ENCODE data around the gene FBXW8.

FBXW8 gene

DNA sequence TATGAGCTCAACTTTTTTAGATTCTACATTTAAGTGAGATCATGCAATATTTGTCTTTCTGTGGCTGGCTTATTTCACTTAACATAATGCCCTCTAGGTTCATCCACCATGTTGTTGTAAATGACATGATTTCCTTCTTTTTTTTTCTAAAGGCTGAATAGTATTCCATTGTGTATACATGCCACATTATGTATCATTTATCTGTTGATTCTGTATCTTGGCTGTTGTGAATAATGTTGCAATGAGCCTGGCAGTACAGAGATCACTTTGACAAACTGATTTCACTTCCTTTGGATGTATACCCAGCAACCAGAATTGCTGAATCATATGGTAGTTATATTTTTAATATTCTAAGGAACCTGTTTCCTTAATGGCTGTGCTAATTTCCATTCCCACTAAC lies 19.1 kb downstream of the FBXW8 start:
- TF ChIP-seq EZH2phosphoT487 (IDR thresholded peaks at IDR 0.05; ENCODE audit: low read length) (no peak), EZH2 (optimal IDR thresholded peaks at IDR 0.05; ENCODE audit: low read depth, low read length) (no peak)
- TF ChIP-seq, protein P1, sequence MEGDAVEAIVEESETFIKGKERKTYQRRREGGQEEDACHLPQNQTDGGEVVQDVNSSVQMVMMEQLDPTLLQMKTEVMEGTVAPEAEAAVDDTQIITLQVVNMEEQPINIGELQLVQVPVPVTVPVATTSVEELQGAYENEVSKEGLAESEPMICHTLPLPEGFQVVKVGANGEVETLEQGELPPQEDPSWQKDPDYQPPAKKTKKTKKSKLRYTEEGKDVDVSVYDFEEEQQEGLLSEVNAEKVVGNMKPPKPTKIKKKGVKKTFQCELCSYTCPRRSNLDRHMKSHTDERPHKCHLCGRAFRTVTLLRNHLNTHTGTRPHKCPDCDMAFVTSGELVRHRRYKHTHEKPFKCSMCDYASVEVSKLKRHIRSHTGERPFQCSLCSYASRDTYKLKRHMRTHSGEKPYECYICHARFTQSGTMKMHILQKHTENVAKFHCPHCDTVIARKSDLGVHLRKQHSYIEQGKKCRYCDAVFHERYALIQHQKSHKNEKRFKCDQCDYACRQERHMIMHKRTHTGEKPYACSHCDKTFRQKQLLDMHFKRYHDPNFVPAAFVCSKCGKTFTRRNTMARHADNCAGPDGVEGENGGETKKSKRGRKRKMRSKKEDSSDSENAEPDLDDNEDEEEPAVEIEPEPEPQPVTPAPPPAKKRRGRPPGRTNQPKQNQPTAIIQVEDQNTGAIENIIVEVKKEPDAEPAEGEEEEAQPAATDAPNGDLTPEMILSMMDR (IDR thresholded peaks at IDR 0.05; ENCODE audit: low read length): no peak
- H3F3A ChIP-seq (ENCODE audit: insufficient read depth, low read length): peaks cover 3% of the 10 kb centered on the region
- no peak overlapping the region for H2AFZ ChIP-seq (ENCODE audit: low read length)
- H3K4me1 ChIP-seq (ENCODE audit: low read length): peaks cover 15% of the 10 kb centered on the region
- H3K27ac ChIP-seq (ENCODE audit: low read length): no peak overlapping the region
- no peak overlapping the region for H3K9ac ChIP-seq (ENCODE audit: low read length)
- DNase-seq: no peak
- no peaks in the 10 kb centered on the region for H3K36me3 ChIP-seq (replicated peaks; ENCODE audit: insufficient read depth, low read length)
- no peaks in the 10 kb centered on the region for H3K9me3 ChIP-seq (replicated peaks; ENCODE audit: insufficient read depth, low read length)
- H3K27me3 ChIP-seq (replicated peaks; ENCODE audit: insufficient read depth, low read length): no peaks in the 10 kb centered on the region
- no peak overlapping the region for H3K4me3 ChIP-seq (ENCODE audit: low read length)
- H3K4me2 ChIP-seq (ENCODE audit: low read depth, low read length): no peak overlapping the region
- H3K79me2 ChIP-seq (ENCODE audit: low read length): peaks cover 10% of the 10 kb centered on the region
- no peaks in the 10 kb centered on the region for H3K9me2 ChIP-seq (replicated peaks; ENCODE audit: insufficient read depth, low read length)
- H4K20me1 ChIP-seq (ENCODE audit: insufficient read depth, low read length): no peaks in the 10 kb centered on the region

DNA sequence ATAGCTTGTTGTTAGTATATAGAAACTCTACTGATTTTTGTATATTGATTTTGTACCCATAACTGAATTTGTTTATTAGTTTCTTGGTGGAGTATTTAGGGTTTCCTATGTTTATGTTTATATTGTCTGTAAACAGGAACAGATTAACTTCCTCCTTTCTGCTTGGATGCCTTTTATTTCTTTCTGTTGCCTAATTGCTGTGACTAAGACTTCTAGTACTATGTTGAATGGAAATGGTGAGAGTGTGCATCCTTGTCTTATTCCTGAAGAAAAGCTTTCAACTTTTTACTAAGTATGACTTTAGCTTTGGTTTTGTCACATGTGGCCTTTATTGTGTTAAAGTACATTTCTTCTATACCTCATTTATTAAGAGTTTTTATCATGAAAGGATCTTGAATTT lies 20.9 kb downstream of the FBXW8 start:
- Histone ChIP-seq H3K36me3 (replicated peaks; ENCODE audit: insufficient read depth, low read length) (no peaks in the 10 kb centered on the region), H3K79me2 (ENCODE audit: low read length) (no peaks in the 10 kb centered on the region), H2AFZ (ENCODE audit: low read length) (no peak overlapping the region), H3K4me3 (ENCODE audit: low read length) (no peak overlapping the region), H3K9me3 (replicated peaks; ENCODE audit: insufficient read depth, low read length) (no peaks in the 10 kb centered on the region), H3K4me1 (ENCODE audit: low read length) (no peaks in the 10 kb centered on the region), H3K4me2 (ENCODE audit: low read depth, low read length) (no peak overlapping the region), H4K20me1 (ENCODE audit: insufficient read depth, low read length) (no peaks in the 10 kb centered on the region), H3K27me3 (replicated peaks; ENCODE audit: insufficient read depth, low read length) (no peaks in the 10 kb centered on the region), H3K27ac (ENCODE audit: low read length) (no peak overlapping the region), H3K9ac (ENCODE audit: low read length) (no peak overlapping the region), H3K9me2 (replicated peaks; ENCODE audit: insufficient read depth, low read length) (no peaks in the 10 kb centered on the region), H3F3A (ENCODE audit: insufficient read depth, low read length) (no peaks in the 10 kb centered on the region)
- no peak for DNase-seq
- TF ChIP-seq, protein P1 (IDR thresholded peaks at IDR 0.05; ENCODE audit: low read length): no peak
- TF ChIP-seq EZH2phosphoT487 (IDR thresholded peaks at IDR 0.05; ENCODE audit: low read length) (no peak), EZH2 (optimal IDR thresholded peaks at IDR 0.05; ENCODE audit: low read depth, low read length) (no peak)

DNA sequence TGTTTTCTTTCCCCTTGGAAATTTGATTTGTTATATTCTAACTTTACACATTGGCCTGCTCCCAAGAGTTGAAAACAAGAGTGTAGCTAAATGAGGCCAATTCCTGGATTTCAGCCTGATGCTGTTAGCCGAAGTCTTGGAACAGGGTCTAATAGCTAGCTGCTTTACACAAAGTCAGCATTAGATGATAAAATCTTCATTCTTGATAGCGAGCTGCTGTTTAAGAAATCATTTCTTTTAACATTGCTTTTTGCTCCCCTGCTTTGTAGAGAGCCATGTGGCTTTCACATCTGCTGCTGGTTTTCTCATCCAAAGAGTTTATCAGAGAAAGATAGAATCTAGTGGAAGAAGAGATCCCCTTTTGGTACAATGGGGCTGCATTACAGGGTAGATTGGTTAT lies 22.3 kb downstream of the FBXW8 start:
- H3K27ac ChIP-seq (ENCODE audit: low read length): no peak overlapping the region
- H3K79me2 ChIP-seq (ENCODE audit: low read length): no peaks in the 10 kb centered on the region

More for the DNA sequence above, 22.3 kb downstream of the FBXW8 start:
- H3K9me2 ChIP-seq (replicated peaks; ENCODE audit: insufficient read depth, low read length): no peaks in the 10 kb centered on the region
- H3K4me2 ChIP-seq (ENCODE audit: low read depth, low read length): no peak overlapping the region
- H3K9ac ChIP-seq (ENCODE audit: low read length): no peak overlapping the region
- no peaks in the 10 kb centered on the region for H3K27me3 ChIP-seq (replicated peaks; ENCODE audit: insufficient read depth, low read length)
- H3K9me3 ChIP-seq (replicated peaks; ENCODE audit: insufficient read depth, low read length): no peaks in the 10 kb centered on the region
- no peak overlapping the region for H2AFZ ChIP-seq (ENCODE audit: low read length)
- no peaks in the 10 kb centered on the region for H3K36me3 ChIP-seq (replicated peaks; ENCODE audit: insufficient read depth, low read length)
- H3K4me3 ChIP-seq (ENCODE audit: low read length): no peak overlapping the region
- no peaks in the 10 kb centered on the region for H3F3A ChIP-seq (ENCODE audit: insufficient read depth, low read length)
- no peak for TF ChIP-seq EZH2phosphoT487 (IDR thresholded peaks at IDR 0.05; ENCODE audit: low read length)
- TF ChIP-seq EZH2 (optimal IDR thresholded peaks at IDR 0.05; ENCODE audit: low read depth, low read length): no peak
- TF ChIP-seq, protein P1 (IDR thresholded peaks at IDR 0.05; ENCODE audit: low read length): no peak
- H4K20me1 ChIP-seq (ENCODE audit: insufficient read depth, low read length): no peaks in the 10 kb centered on the region
- H3K4me1 ChIP-seq (ENCODE audit: low read length): no peaks in the 10 kb centered on the region
- DNase-seq: no peak

Data from MM.1S (cell line).